ENCODE results near the gene MMP23B.

The MMP23B gene

GRCh38 chr1:1618396-1619068 lies 13.4 kb upstream of the MMP23B start:
- in situ Hi-C loops (cut with MboI; ENCODE audit: low sequenced_read_pairs), result no loop called here

- in situ Hi-C loops (cut with MboI; ENCODE audit: low sequenced_read_pairs), result no loop called here
Observed at GRCh38 chr1:1619917-1620361, 12.0 kb upstream of the MMP23B start.

- in situ Hi-C loops (cut with MboI; ENCODE audit: low sequenced_read_pairs), result no loop called here
Observed at GRCh38 chr1:1620433-1621139, 11.4 kb upstream of the MMP23B start.

- in situ Hi-C loops (cut with MboI; ENCODE audit: low sequenced_read_pairs), result no loop called here
Observed at GRCh38 chr1:1621173-1622009, 10.6 kb upstream of the MMP23B start.

GRCh38 chr1:1622010-1622787 lies 9.8 kb upstream of the MMP23B start:
- in situ Hi-C loops (cut with MboI; ENCODE audit: low sequenced_read_pairs), result no loop called here

- in situ Hi-C loops (cut with MboI; ENCODE audit: low sequenced_read_pairs), result no loop called here
Observed at GRCh38 chr1:1622788-1623094, 9.2 kb upstream of the MMP23B start.

GRCh38 chr1:1623181-1623630 lies 8.8 kb upstream of the MMP23B start:
- in situ Hi-C loops (cut with MboI; ENCODE audit: low sequenced_read_pairs), result no loop called here

GRCh38 chr1:1623631-1624442 lies 8.1 kb upstream of the MMP23B start:
- in situ Hi-C loops (cut with MboI; ENCODE audit: low sequenced_read_pairs), result no loop called here

- in situ Hi-C loops (cut with MboI; ENCODE audit: low sequenced_read_pairs), result no loop called here
Observed at GRCh38 chr1:1624443-1625403, 7.2 kb upstream of the MMP23B start.

- in situ Hi-C loops (cut with MboI; ENCODE audit: low sequenced_read_pairs), result no loop called here
Observed at GRCh38 chr1:1625404-1625775, 6.6 kb upstream of the MMP23B start.

GRCh38 chr1:1625824-1626206 lies 6.2 kb upstream of the MMP23B start:
- in situ Hi-C loops (cut with MboI; ENCODE audit: low sequenced_read_pairs), result no loop called here

- in situ Hi-C loops (cut with MboI; ENCODE audit: low sequenced_read_pairs), result no loop called here
Observed at GRCh38 chr1:1626207-1627141, 5.5 kb upstream of the MMP23B start.

GRCh38 chr1:1627261-1627828 lies 4.6 kb upstream of the MMP23B start:
- in situ Hi-C loops (cut with MboI; ENCODE audit: low sequenced_read_pairs), result no loop called here

- in situ Hi-C loops (cut with MboI; ENCODE audit: low sequenced_read_pairs), result no loop called here
Observed at GRCh38 chr1:1627829-1628753, 3.9 kb upstream of the MMP23B start.

GRCh38 chr1:1628754-1629429 lies 3.1 kb upstream of the MMP23B start:
- in situ Hi-C loops (cut with MboI; ENCODE audit: low sequenced_read_pairs), result no loop called here
